SIG-M5 (cell line): Measurements from ENCODE around the gene TSPAN10.

Experiments
- DNase-seq: peaks from one replicate; lab custom pipeline; 2025; lab: John Stamatoyannopoulos, UW

The TSPAN10 gene

DNA sequence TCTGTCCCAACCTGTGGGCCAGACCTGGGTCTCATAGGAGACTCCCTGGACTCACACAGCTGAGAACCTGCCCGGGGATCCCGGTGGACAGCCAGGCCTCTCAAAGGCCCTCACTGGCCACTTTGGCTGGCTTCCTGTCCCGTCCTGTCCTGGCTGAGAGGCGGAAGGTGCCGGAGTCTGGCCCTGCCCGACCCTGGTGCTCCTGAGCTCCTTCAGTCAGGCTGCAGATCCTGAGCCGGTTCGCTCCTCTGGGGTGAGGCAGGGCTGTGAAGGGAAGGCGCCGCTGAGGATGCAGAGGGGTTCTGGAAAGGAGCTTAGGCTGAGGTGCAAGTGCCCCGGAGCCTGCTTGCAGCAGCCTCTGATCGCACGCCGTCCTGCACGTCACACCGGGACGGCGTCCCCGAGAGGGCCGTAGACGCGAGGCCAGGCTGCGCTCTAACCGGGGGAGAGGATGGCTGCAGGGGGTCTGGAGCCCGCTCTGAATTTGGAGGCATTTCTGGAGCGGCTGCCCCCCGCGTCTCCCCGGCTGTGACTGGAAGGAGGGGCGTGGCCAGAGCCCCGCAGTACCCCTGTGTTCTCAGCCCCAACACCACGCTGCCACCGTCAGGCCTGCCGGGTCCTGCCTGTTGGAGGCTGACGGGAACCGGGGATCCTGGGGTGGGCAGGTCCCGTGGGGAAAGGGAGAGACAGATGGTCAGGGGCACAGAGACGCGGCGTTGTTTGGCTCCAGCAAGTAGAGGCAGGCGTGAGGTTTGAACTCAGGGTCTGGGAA is 51.0 kb downstream of the TSPAN10 start:
- no peak for DNase-seq

DNA sequence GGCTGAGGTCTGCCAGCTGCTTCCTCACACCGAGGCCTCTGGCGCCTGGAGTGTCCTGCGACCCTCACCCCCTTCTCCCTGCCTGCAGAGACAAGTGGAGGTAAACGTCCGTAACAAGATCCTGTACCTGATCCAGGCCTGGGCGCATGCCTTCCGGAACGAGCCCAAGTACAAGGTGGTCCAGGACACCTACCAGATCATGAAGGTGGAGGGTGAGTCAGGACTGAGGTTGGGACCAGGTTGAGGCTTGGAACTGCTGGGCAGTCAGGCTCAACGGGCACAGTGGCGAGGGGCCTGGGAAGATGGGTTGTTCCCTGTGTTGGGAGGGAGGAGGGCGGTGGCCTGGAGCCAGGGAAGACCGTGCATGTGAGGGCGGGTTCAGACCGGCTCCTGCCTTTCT is 51.6 kb downstream of the TSPAN10 start:
- DNase-seq: no peak

DNA sequence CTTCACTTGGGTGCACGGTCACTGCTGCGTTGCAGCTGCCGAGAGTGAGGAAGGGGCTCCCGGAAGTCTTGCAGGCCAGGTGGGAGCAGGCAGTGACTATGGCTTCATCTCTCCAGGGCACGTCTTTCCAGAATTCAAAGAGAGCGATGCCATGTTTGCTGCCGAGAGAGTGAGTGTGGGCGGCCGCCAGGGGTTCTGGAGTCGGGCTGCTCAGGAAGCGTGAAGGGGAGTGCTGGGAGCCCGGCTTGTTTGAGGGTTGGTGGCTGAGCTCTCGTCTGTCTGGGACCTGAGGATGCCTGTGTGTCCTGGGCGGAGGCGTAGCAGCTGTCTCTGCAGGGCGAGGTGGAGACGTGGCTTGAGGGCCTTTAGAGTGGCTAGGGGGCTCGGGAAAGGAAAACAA is 53.1 kb downstream of the TSPAN10 start:
- no peak for DNase-seq

DNA sequence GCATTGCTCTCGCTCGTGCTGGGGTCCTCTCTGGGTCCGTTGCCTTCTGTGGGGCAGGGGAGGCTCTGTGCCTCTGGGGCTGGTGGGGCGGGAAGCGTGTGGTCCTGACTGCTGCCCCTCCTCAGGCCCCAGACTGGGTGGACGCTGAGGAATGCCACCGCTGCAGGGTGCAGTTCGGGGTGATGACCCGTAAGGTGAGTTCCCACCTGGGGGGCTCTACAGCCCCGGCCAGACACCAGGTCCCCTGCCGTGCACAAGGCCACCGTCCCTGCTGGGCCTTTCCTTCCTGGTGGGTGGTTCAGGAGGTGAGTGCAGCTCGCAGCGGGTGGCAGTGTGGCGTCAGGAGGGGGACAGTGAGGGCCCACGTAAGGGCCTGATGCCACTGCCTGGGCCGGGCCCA is 53.6 kb downstream of the TSPAN10 start:
- DNase-seq: no peak

DNA sequence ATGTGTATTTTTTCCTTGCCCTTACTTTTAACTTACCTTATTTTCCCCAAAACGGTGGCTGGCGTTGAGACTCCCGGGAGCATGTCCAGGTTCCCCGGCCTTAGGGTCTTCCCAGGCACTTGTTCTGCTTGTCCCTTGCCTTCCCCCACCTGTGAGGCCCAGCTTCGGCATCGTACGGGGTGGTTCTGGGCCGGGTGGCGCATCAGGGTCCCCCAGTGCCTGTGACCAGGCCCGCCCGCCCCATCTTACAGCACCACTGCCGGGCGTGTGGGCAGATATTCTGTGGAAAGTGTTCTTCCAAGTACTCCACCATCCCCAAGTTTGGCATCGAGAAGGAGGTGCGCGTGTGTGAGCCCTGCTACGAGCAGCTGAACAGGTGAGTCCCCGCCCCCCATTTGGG is 54.2 kb downstream of the TSPAN10 start:
- DNase-seq: no peak

DNA sequence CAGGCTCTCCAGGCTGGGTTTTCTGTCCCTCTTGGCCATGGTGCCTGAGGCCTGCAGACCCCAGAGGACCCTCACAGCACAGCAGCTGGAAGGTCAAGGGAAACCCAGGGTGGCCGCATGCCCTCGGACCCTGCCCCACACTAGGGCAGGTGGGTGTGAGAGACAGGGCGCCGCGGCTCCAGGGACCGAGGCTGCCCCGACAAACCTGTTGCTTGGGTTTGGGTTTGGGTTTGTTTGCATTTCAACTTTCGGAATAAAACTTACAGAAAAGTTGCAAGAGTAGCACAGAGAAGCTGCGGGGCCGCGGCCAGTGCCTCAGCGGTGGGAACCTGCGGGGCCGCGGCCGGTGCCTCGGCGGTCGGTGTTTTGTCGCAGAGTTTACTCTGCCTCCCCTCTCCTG is 54.6 kb downstream of the TSPAN10 start:
- no peak for DNase-seq

DNA sequence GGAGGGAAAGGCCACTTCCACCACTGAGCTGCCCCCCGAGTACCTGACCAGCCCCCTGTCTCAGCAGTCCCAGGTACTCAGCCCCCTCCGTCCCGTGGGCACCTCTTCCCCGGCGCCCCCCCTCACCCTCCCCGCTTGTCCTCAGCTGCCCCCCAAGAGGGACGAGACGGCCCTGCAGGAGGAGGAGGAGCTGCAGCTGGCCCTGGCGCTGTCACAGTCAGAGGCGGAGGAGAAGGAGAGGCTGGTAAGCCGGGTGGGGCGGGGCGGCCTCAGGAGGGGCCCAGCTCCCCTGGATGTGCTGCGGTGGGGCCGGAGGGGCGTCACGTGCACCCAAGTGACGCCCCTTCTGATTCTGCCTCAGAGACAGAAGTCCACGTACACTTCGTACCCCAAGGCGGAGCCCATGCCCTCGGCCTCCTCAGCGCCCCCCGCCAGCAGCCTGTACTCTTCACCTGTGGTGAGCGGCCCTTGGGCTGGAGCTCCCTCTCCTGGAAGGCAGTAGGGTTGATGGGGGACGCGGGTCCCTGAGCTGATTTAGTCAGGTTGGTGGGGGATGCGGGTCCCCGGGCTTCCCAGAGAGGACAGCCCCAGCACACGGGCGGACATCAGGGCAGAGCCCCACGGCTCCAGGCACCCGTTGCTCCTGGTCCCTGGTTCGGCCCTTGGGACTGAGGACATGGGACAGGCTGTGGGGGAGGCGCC is 56.7 kb downstream of the TSPAN10 start:
- DNase-seq: no peak

DNA sequence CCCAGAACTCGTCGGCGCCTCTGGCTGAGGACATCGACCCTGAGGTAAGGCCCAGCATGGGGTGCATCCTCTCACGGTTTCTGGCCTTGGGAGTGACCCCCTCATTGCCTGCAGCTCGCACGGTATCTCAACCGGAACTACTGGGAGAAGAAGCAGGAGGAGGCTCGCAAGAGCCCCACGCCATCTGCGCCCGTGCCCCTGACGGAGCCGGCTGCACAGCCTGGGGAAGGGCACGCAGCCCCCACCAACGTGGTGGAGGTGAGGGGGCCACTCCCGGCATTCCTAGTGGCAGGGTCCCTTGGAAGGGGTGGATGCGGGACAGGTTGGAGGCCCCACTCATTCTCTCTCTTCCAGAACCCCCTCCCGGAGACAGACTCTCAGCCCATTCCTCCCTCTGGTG is 57.8 kb downstream of the TSPAN10 start:
- no peak for DNase-seq

DNA sequence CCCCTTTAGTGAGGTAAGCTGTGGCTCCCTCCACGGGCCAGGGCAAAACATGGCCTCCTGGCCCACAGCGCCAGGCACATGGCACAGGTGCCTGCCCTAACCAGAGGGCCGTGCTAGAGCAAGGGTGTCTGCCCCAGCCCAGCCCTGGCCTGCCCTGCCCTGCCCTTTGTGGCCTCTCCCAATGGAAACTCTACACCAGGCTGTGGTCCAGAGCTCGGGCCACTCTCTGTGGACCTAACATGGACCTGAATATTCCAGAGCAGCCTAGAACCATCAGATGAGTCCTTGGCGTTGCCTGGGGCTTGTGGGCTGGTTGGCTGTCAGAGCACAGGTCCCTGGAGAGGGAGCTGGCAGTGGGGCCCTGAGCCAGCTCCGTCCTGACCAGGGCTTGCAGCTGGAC is 58.2 kb downstream of the TSPAN10 start:
- no peak for DNase-seq

DNA sequence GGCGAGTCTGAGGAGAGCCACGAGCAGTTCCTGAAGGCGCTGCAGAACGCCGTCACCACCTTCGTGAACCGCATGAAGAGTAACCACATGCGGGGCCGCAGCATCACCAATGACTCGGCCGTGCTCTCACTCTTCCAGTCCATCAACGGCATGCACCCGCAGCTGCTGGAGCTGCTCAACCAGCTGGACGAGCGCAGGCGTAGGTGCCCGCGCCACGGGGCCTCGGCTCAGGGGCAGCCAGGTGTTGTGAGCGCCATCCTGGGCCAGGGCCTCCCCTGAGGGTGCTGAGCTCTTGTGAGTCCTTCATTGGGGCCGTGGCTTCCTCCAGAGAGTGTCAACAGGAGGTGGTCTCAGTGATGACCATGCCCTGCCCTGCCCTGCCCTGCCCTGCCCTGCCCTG is 58.8 kb downstream of the TSPAN10 start:
- DNase-seq: no peak

DNA sequence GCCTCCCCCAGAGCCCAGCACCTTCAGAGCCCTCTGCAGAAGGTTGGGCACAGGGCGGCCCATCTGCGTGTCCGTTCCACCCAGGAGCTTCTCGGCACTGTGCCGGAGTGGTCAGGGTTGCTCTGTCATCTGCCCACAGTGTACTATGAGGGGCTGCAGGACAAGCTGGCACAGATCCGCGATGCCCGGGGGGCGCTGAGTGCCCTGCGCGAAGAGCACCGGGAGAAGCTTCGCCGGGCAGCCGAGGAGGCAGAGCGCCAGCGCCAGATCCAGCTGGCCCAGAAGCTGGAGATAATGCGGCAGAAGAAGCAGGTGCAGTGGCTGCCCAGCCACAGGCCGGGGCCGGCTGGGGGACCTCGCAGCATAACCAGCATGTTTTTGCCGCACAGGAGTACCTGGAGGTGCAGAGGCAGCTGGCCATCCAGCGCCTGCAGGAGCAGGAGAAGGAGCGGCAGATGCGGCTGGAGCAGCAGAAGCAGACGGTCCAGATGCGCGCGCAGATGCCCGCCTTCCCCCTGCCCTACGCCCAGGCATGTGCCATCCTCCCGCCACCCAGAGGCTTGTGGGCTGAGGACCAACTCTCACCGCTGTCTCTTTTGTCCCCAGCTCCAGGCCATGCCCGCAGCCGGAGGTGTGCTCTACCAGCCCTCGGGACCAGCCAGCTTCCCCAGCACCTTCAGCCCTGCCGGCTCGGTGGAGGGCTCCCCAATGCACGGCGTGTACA is 59.4 kb downstream of the TSPAN10 start:
- DNase-seq: no peak

DNA sequence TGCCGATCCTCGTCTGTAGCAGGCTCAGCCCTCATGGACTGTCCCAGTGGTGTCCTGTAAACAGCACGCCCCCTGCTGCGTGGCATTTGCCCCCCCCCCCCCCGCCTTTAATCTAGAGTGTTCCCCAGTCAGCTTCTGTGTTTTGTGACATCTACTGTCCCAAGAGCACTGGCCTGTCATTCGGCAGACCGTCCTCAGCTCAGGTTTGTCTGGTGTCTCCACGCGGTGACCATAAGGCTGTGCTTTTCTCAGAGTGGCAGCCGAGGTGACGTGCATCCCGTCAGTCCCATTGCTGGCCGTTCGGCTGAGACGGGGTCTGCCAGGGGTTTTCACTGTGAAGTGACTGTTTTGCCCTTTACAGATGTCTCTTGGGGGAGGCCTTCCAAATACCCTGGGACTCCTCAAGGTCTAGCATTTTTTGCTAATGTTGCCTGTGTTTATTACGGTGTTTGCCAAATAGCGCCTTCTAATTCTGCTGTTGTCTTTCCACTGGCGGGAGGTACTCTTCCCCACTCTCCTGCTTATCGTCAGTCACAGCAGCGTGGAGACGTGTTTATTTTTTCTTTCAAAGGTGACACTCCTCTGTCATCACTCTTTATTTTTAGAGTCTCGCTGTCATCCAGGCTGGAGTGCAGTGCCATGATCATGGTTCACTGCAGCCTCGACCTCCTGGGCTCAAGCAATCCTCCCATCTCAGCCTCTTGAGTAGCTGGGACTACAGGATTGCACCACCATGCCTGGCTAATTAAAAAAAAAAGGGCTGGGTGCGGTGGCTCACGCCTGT is 60.5 kb downstream of the TSPAN10 start:
- DNase-seq: no peak
